B cell (primary cell): ENCODE data around the gene TAGLN2. TPM values are rescaled to one million over a fixed set of nuclear protein-coding genes. Genes with fewer than 3 reads are reported as not detected.

ENCODE experiments used
- ATAC-seq: fragments of 200-7000 bp; cut with Tn5 transposase; one replicate; pipeline ENCODE4 v1.10.0; 2021; ENCODE audit warnings: low read depth, mild to moderate bottlenecking, moderate number of reproducible peaks, moderate library complexity
- CTCF ChIA-PET: fragments of 350-600 bp; sonication (Branson Sonifier 250); formaldehyde crosslinking; loops from one replicate; lab custom pipeline; 2021; ENCODE audit warnings: antibody characterized with exemption, inconsistent platforms; lab: Charles Lee
- POLR2A ChIA-PET: fragments of 350-600 bp; sonication (Branson Sonifier 250); formaldehyde crosslinking; loops from one replicate; lab custom pipeline; 2021; ENCODE audit warnings: antibody characterized with exemption; lab: Charles Lee
- DNase-seq: peaks from one replicate; pipeline ENCODE4 v3.0.0; 2013
- H2AFZ ChIP-seq: 2 replicates; pipeline ENCODE4 v1.6.1; 2012; ENCODE audit warnings: mild to moderate bottlenecking, low read depth, low read length; ENCODE audit not compliant: insufficient read depth, poor library complexity, severe bottlenecking
- H3K27ac ChIP-seq, 2 donors: 1 replicate in 1 of 2; 2 replicates in 1 of 2; pipeline ENCODE4 v1.5.1; 2012 to 2013; ENCODE audit warnings: low read length in 2 of 2, mild to moderate bottlenecking in 2 of 2, moderate library complexity in 1 of 2
- H3K27me3 ChIP-seq, 4 experiments: fragments of 200-600 bp in 1 of 4; sonication (generic) in 1 of 4; replicated peaks in 1 of 4; 1 replicate in 2 of 4; 2 replicates in 2 of 4; pipeline versions ENCODE4 v1.6.1 to v1.7.0; 2013 to 2016; ENCODE audit warnings: low read length in 3 of 4, mild to moderate bottlenecking in 2 of 4, mixed read lengths in 1 of 4, moderate library complexity in 1 of 4; ENCODE audit not compliant: insufficient read depth in 4 of 4, control insufficient read depth in 3 of 4; ENCODE audit errors: control extremely low read depth in 1 of 4
- H3K36me3 ChIP-seq, 2 experiments: replicated peaks in 1 of 2; 1 replicate in 1 of 2; 2 replicates in 1 of 2; pipeline versions ENCODE4 v1.6.1 to v1.7.1; 2013; ENCODE audit warnings: low read length in 1 of 2; ENCODE audit not compliant: insufficient read depth in 2 of 2, control insufficient read depth in 1 of 2; ENCODE audit errors: control extremely low read depth in 1 of 2, extremely low read depth in 1 of 2
- H3K4me1 ChIP-seq, 2 donors: fragments of 200-600 bp in 1 of 2; sonication (generic) in 1 of 2; 1 replicate in 1 of 2; 2 replicates in 1 of 2; pipeline versions ENCODE4 v1.5.1 to v1.6.1; 2013 to 2017; ENCODE audit warnings: low read length in 2 of 2; ENCODE audit not compliant: control insufficient read depth in 2 of 2, insufficient read depth in 2 of 2
- H3K4me2 ChIP-seq: replicated peaks from 2 replicates; pipeline ENCODE3; 2012; ENCODE audit warnings: mild to moderate bottlenecking, low read depth, low read length; ENCODE audit not compliant: poor library complexity, severe bottlenecking
- H3K4me3 ChIP-seq, 5 experiments: fragments of 200-600 bp in 1 of 5; sonication (generic) in 1 of 5; 1 replicate in 3 of 5; 2 replicates in 2 of 5; pipeline versions ENCODE4 v1.5.1 to v1.7.0; 2011 to 2016; ENCODE audit warnings: low read length in 4 of 5, mild to moderate bottlenecking in 4 of 5, low read depth in 2 of 5, control low read depth in 1 of 5, moderate library complexity in 1 of 5; ENCODE audit not compliant: insufficient read depth in 1 of 5; ENCODE audit errors: control extremely low read depth in 1 of 5, extremely low read depth in 1 of 5
- H3K79me2 ChIP-seq: fragments of 200-600 bp; sonication (generic); one replicate; pipeline ENCODE4 v1.6.0; 2016; ENCODE audit warnings: low read length; ENCODE audit not compliant: control insufficient read depth, insufficient read depth
- H3K9ac ChIP-seq: fragments of 200-600 bp; sonication (generic); 2 replicates; pipeline ENCODE4 v1.6.1; 2017; ENCODE audit warnings: mild to moderate bottlenecking, low read length, moderate library complexity
- H3K9me3 ChIP-seq, 3 donors: one replicate each; pipeline versions ENCODE4 v1.6.1 to v1.7.1; 2013; ENCODE audit warnings: low read length in 2 of 3; ENCODE audit not compliant: control insufficient read depth in 2 of 3, insufficient read depth in 1 of 3; ENCODE audit errors: control extremely low read depth in 1 of 3
- H4K20me1 ChIP-seq: 2 replicates; pipeline ENCODE4 v1.6.0; 2012; ENCODE audit warnings: mild to moderate bottlenecking, low read length; ENCODE audit not compliant: insufficient read depth, control insufficient read depth, poor library complexity, severe bottlenecking
- H3K27ac Mint-ChIP-seq: one replicate; pipeline ENCODE4 v1.8.0; 2021; ENCODE audit warnings: mixed read lengths
- H3K27me3 Mint-ChIP-seq: one replicate; pipeline ENCODE4 v1.8.0; 2021; ENCODE audit warnings: mixed read lengths
- H3K4me1 Mint-ChIP-seq: one replicate; pipeline ENCODE4 v1.8.0; 2021; ENCODE audit warnings: mixed read lengths
- H3K4me3 Mint-ChIP-seq: one replicate; pipeline ENCODE4 v1.8.0; 2021; ENCODE audit warnings: mixed read lengths
- H3K9me3 Mint-ChIP-seq: one replicate; pipeline ENCODE4 v1.8.0; 2022; ENCODE audit warnings: mixed read lengths; ENCODE audit not compliant: insufficient read depth
- EZH2 ChIP-seq: IDR thresholded peaks from 2 replicates; pipeline ENCODE4 v1.6.1; 2012; ENCODE audit warnings: borderline replicate concordance, low read depth, mild to moderate bottlenecking, moderate library complexity, low read length; ENCODE audit not compliant: insufficient read depth, poor library complexity, severe bottlenecking
- WGBS: methylation state at CpG from one replicate; pipeline ENCODE4 v1.1.5; 2013; ENCODE audit warnings: missing lambda C conversion rate; ENCODE audit not compliant: insufficient coverage; 5-methylcytosine and 5-hydroxymethylcytosine counted together
- intact Hi-C: fragments of 100-400 bp; cut with micrococcal nuclease; formaldehyde crosslinking; loops from one replicate; pipeline ENCODE4 v1.10.0; 2022
- polyA plus RNA-seq: library from polyadenylated mRNA; depleted of rRNA; stranded (reverse); fragments of >200 nt; gene quantifications from 2 replicates; pipeline ENCODE4 v1.2.3, GENCODE V29; 2012
- total RNA-seq, 2 donors: library from RNA; stranded (reverse); fragments of 120-200 nt in 1 of 2; gene quantifications; 1 replicate in 1 of 2; 2 replicates in 1 of 2; pipeline versions ENCODE4 v1.2.3 to v1.2.4, GENCODE V29; 2013 to 2022
- TF ChIP-seq, protein P1 (sequence below): fragments of 200-600 bp; IDR thresholded peaks from one replicate; pipeline ENCODE4 v1.8.0; 2022; ENCODE audit warnings: antibody characterized with exemption, mild to moderate bottlenecking

The TAGLN2 gene
- total and polyA plus RNA-seq, 2 donors (not counting 1 experiment from before 2014, with no cell fraction given) = 342 to 721 TPM

DNA sequence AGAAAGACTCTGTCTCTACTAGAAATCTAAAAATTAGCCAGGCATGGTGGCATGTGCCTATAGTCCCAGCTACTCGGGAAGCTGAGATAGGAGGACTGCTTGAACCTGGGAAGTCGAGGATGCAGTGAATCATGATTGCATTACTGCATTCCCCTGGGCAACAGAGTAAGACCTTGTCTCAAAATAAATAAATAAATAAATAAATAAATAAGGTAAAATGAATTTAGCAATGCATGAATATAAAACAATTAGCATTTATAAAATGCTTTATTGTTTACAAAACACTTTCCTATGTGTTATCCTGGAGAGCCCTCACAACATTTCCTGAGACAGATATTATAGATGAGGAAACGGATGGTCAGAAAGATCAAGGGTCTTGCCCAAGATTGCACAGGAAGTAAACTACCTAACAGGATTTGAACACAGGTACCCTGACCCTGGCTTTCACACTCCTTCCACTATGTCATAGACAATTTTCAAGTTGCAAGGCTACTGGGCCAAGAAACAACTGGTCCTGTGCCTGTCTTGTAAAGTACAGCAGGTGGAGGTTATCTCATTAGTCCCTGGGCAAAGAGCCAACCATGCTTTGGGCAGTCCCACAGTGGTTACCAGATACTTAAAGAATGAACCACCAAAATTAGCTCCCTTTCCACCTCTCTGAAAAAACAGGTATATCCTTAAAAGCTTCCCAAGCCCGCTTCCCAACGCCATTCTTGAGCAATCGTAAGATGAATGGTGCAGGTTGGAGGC is 47.4 kb downstream of the TAGLN2 start:
- no peak for DNase-seq
- no peak for TF ChIP-seq EZH2
- TF ChIP-seq, protein P1, sequence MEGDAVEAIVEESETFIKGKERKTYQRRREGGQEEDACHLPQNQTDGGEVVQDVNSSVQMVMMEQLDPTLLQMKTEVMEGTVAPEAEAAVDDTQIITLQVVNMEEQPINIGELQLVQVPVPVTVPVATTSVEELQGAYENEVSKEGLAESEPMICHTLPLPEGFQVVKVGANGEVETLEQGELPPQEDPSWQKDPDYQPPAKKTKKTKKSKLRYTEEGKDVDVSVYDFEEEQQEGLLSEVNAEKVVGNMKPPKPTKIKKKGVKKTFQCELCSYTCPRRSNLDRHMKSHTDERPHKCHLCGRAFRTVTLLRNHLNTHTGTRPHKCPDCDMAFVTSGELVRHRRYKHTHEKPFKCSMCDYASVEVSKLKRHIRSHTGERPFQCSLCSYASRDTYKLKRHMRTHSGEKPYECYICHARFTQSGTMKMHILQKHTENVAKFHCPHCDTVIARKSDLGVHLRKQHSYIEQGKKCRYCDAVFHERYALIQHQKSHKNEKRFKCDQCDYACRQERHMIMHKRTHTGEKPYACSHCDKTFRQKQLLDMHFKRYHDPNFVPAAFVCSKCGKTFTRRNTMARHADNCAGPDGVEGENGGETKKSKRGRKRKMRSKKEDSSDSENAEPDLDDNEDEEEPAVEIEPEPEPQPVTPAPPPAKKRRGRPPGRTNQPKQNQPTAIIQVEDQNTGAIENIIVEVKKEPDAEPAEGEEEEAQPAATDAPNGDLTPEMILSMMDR = no peak
- no peak overlapping the region for H2AFZ ChIP-seq
- H3K79me2 ChIP-seq = no peaks in the 10 kb centered on the region
- H3K27me3 Mint-ChIP-seq = no peaks in the 10 kb centered on the region
- no peak overlapping the region for H3K4me2 ChIP-seq
- no CpG with 5 or more reads among the region's 6 CpGs for WGBS
- ChIA-PET CTCF (interaction anchor here (1.5 to 4.2 kb wide), 2 partner anchors 15 to 59 kb away, joined by 6 to 16 read pairs; no protein-coding TSS in a partner anchor), POLR2A (no interaction called here)
- H3K9me3 ChIP-seq = no peaks in the 10 kb centered on the region
- no peak overlapping the region for H3K4me3 Mint-ChIP-seq
- H3K27ac ChIP-seq = no peak overlapping the region
- H3K9me3 Mint-ChIP-seq = no peaks in the 10 kb centered on the region
- ATAC-seq = no peak
- no peaks in the 10 kb centered on the region for H3K4me1 ChIP-seq
- no peaks in the 10 kb centered on the region for H4K20me1 ChIP-seq
- H3K4me3 ChIP-seq = no peak overlapping the region
- H3K9ac ChIP-seq = no peak overlapping the region
- no peaks in the 10 kb centered on the region for H3K36me3 ChIP-seq
- intact Hi-C loops = no loop called here
- H3K27me3 ChIP-seq = no peaks in the 10 kb centered on the region
- no peaks in the 10 kb centered on the region for H3K4me1 Mint-ChIP-seq
- H3K27ac Mint-ChIP-seq = no peak overlapping the region

DNA sequence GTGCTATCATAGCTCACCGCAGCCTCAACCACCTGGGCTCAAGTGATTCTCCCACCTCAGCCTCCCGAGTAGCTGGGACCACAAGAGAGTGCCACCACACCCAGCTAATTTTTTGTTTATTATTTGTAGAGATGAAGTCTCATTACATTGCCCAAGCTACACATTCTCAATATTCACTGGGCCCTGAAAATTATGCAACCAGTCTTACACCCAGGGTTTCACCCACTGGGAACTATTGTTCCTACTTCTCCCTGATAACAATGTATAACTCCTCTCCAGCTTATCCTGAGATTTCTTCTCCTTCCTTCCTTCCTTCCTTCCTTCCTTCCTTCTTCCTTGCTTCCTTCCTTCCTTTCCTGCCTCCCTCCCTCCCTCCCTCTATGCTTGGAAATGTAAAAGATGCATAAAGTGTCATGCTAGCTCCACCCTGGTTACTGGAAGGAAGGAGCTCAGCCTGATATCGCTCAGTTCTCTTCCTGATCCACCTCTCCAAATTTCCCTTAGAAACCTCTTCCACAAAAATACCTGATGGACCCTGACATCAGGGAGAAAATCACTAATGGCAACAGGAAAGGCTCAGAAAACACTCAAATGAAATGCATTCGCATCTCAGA is 51.7 kb downstream of the TAGLN2 start:
- Histone ChIP-seq H3K4me2 (no peak overlapping the region), H3K36me3 (no peaks in the 10 kb centered on the region), H4K20me1 (no peaks in the 10 kb centered on the region), H3K79me2 (no peaks in the 10 kb centered on the region), H3K9me3 (no peaks in the 10 kb centered on the region), H3K4me3 (no peak overlapping the region), H3K9ac (no peak overlapping the region), H2AFZ (no peak overlapping the region), H3K4me1 (no peaks in the 10 kb centered on the region), H3K27ac (no peak overlapping the region), H3K27me3 (no peaks in the 10 kb centered on the region)
- WGBS = 100% methylated on average over 1 of the region's 4 CpGs
- Mint-ChIP-seq H3K27me3 (peaks cover 16% of the 10 kb centered on the region), H3K27ac (no peak overlapping the region), H3K4me1 (no peaks in the 10 kb centered on the region), H3K9me3 (no peaks in the 10 kb centered on the region), H3K4me3 (no peak overlapping the region)
- ChIA-PET POLR2A (no interaction called here), CTCF (interaction anchor here (1.2 to 2.0 kb wide), 3 partner anchors 16 to 62 kb away, joined by 3 to 7 read pairs (median 4); no protein-coding TSS in a partner anchor)
- DNase-seq (no peak), ATAC-seq (no peak)
- no peak for TF ChIP-seq EZH2
- TF ChIP-seq, protein P1 = no peak
- intact Hi-C loops = no loop called here
